H4 (cell line): Measurements from ENCODE around the gene LRRC8B. TPM values are rescaled to one million over a fixed set of nuclear protein-coding genes. Genes with fewer than 3 reads are reported as not detected.
"Not testable (repeated sequence)": the region's sequence is repeated elsewhere in the genome, so short reads cannot be mapped to it uniquely, and the experiment has no call there.

ENCODE experiments used
- DNase-seq: peaks from one replicate; pipeline ENCODE4 v3.0.0-alpha.2; 2015; ENCODE audit warnings: low spot score
- total RNA-seq: library from RNA; depleted of rRNA; stranded (reverse); fragments of >200 nt; shearing (Covaris generic); gene quantifications from 2 replicates; pipeline ENCODE4 v1.2.3, GENCODE V29; 2014

Gene LRRC8B
- total RNA-seq, 1 experiment from 2014 or later, result 2.4 TPM

DNA sequence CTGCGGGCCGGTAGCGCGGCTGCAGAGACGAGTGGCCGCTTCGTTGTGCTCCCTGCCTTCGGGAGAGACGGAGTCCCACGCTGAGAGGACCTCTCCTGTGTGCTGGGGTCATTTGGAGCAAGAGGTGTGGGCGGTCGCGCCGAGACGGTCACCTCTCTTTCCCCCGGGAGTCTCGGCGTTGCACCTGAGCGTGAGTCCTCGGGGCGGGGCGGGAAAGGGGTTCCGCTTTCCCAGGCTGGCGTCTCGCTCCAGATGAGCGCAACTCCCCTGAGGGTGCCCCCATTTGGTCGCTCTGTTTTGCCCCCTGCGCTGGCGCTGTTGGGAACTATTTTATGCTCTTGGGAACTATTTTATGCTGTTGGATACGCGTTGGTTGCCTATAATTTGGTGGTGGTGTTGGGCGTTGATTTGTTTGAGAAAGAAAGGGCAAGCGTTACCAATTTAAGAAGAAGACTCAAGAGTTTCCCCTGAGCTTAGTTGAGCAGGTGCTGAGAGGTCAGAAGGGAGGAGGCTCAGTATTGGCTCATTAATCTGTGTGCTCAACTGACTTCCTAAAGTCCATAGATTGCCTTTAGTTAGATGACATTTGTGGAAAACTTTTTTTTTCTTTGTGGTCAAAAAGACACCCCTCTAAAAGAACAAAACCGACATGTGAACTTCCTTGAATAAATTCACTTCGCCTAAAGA, 683 bp downstream of the LRRC8B start:
- DNase-seq, result no peak

DNA sequence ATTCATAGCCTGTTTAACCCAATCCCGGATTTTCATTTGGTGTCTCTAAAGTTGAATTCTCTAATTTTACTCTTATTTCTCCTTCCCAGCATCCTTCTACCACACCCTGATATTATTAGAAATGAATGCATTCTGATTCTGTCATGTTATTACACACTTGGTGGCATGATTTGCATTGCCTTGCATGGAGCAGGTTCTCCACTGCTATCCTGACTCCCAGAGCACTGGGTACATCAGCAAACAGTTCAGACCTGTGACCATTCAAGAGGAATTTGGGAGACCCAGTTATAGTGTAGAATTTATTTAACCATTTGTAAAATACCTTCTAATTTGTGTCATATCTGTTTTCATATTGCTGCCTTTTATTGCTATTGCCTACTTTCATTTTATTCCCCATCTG, 2.6 kb downstream of the LRRC8B start:
- DNase-seq, result no peak

DNA sequence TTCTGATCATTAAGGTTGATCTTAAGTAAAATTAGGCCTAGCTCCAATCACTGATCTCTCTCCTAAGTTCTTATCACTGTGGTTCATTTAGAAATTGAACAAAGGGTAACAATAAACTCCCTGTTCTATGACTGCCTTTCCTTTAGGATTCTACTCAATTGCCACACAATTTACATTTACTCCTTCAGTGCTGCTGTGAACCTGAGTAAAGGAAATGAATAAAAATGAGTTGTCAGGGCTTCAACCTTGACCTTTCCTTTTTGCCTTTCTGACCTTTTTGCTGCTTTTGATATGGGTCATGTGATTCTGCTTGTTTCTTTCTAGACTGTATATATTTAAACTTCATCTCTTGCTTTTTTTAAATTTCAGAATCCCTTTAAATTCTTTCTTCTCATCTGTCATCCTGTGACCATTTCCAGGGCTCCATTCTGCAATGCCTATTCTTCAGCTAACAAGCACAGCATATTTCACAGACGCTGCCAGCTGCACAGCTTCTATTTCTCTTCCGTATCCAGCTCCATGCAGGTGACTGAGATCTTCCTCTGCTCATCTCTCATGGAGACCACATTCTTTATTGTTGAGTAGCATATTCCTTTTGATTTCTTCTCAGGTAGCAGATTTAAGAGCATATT, 3.2 kb downstream of the LRRC8B start:
- DNase-seq, result no peak

DNA sequence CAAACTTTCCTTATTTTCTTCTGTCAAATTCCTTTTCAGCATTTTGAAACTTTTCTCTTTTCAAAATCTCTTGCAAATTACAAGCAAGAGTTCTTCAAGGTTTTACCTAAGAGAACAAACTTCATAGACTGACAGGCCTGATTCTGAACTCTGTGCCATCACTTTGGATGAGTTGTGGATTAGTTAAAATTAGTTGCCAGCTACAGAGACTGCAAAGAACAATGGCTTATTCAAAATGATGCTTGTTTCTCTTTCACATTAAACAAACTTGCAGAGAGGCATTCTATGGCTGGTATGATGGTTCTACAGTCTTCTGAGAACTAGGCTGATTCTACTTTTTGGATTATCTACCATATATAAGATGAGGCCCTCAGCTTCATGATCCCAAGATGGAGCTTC, 3.8 kb downstream of the LRRC8B start:
- DNase-seq, result no peak

DNA sequence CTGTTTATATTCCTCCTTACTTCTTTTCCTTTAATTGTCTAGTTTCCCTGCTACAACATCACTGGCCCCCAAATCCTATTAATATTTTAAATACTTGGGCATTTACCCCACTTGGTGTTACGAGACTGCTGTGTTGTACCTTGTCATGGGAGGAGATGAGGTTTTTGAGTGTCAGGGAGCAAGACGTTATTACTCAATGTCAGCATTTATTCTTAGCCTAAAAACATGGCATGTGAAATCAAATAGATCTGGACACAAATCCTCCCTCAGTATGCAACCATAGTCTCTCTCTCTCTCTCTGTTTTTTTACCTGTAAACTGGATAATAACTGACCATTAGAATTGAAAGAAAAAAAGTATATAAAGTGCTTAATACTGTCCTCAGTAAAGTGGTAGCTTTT, 4.6 kb downstream of the LRRC8B start:
- no peak for DNase-seq

DNA sequence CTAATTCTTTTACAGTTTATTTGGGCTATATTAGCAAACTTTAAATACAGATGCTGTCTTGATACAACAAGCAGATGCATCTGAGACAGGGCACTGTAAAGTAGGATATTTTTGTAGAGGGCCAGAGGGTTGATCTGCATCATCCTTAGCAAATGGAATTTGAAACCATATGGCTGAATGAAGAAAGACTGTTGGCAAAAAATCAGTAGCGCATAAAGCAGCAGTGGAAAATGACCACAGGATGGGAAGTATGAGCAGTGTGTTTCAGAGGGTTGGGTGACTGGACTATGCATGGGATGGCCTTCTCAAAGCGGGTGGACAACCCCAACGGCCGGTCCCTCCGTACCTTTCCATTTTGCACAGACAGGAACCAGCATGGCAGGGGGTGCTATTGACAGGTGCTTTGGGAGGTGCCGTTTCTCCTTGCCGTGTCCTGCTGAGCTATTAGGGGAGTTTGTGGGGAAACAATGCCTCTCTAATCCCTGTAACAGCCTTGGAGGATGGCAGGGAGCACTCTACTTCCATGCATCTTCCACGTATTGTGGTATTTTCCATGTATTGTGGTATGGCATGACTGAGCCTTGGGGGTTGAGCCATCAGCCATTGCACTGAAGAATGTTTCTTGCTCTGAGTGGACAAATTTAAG, 5.9 kb downstream of the LRRC8B start:
- DNase-seq, result no peak

DNA sequence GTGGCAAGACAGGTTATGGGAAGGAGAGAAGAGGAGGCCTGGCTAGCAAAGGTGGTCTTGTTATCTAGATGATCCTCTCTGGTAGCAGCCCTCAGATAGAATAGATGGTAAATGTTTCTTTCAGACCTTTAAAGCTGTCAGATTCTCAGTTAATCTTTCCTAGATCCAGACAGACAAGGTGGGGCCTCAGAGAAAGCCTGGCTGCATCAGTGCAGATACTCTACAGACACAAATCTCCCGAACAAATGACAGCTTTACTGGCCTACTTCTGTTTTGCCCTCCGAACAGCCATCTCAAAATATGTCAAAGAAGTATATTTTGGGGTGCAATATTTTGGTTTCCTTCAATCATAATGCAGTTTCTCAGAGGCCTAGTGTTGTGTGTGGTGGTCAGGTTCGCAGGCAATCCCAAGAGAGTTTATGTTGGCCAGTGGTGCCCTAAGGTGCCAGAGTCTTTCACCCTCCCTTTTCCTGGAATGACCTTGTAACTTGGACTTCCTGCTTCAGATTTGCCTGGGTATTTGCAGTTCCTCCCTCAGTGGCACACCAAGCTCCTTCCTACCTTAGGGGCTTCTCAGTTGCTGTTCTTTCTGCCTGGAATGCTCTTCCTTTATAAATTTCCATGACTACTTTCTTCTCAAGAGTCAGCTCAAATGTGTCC, 7.0 kb downstream of the LRRC8B start:
- no peak for DNase-seq

DNA sequence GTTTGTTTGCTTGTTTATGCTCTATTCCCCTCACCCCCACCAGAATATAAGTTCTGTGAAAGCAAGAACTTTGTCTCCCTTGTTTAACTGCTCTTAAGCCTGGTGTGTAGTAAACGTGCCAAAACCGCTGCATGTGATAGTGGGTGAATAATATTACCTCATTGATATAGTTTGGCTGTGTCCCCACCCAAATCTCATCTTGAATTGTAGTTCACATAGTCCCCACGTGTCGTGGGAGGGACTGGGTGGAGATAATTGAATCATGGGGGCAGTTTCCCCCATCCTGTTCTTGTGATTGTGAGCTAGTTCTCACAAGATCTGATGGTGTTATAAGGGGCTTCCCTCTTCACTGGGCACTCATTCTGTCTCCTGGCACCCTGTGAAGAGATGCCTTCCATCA, 7.6 kb downstream of the LRRC8B start:
- no peak for DNase-seq

DNA sequence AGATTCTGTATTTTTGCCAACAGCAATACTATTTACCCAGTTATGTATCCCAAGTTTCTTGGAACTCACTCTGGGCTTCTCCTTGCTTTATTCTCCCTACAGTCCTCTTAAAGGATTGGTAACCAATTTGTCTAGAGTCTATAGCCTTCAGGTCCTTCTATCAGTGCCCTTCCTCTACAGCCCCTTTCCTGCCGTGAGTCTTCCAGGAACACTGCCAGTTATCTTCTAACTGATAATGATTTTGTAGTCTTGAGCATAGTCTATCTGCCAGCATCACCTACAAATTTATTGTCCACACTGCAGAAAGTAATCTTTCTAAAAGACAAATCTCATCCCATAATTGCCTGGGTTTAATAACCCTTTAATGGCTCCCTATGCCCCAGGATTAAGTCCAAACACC, 8.2 kb downstream of the LRRC8B start:
- no peak for DNase-seq

DNA sequence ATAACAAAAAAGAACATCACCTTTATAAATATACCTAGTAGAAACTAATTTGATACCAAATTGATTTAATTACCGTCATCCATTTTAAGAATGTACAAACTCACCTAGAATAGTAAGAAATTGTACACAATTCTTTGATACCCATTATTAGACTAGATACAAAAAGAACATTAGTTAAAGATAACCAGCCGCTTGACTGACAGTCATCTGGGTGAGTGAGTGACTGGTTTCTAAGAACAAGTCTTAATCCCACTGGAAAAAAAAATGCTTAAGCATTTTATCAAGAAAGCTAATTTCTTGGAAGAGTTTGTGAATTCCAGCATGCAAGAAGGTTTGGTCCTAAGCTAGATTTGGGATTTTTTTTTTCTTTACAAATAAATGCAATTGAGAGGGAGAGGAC, 10.9 kb downstream of the LRRC8B start:
- DNase-seq, result no peak

DNA sequence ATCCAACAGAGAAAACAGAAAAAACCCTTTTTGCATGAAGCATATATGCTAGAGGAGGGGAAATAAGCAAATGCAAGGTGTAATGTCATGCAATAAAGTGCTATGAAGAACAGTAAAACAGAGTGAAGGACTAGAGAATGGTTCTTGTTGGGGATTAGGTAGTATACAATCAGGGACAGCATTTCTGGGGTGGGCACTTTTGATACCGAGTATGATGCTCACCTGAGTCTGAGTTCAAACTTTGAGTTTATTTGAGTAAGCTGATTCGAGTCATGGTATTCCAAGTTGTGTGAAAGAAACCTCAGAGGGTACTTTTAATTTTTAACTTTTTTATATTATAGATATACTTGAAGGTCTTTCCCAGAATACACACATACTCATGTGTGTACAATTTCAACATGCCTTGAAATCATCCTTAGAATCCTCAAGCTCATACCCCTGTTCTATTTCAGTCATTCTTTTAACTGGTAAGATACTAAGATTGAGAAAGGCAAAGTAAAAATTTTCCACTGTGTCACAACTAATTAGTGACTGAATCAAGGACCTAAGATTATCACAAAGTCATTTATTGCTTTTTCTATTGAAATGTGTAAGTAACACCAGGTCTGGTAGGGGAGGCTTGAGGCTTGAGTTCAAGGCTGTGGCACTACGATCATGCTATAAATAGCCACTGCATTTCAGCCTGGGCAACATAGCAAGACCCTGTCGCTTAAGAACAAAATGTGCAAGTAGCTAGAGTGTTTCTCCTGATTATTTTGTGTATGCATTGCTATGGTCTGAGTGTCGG, 12.1 kb downstream of the LRRC8B start:
- DNase-seq, result no peak

DNA sequence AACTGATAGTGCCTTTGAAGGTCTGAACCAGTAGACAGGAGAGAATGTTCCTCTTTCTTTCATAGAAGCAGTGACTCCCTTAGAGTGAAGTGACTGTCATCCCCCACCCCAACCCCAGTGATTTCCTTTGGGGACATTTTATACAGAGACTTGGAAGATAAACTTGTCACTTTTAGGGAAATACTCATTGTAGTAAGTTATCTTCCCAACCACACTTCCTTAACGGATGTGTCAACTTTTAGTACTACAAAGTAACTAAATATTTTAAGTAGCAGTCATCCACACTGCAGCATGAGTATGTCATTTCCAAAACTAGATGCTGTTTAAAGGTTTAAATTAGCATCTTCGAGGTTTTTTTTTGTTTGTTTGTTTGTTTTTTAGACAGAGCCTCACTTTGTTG, 13.7 kb downstream of the LRRC8B start:
- no peak for DNase-seq

DNA sequence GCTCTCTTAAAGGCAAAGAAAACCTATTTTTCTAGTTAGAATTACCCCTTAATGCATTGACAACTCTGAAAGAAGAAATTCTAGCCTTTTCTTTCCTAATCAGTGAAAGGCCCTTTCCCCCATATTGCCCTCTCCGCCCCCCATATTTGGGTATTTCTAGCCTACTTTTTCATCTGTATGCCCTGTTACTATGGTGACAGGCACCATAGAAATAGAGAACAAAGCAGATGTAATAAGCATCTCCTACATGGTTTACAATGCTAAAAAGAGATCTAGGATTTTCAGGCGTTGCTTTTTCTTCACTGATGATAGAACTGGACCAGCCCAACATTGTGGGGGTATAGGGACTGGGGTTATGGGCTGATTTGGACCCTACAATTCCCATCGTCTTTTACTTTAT, 14.5 kb downstream of the LRRC8B start:
- DNase-seq, result no peak

DNA sequence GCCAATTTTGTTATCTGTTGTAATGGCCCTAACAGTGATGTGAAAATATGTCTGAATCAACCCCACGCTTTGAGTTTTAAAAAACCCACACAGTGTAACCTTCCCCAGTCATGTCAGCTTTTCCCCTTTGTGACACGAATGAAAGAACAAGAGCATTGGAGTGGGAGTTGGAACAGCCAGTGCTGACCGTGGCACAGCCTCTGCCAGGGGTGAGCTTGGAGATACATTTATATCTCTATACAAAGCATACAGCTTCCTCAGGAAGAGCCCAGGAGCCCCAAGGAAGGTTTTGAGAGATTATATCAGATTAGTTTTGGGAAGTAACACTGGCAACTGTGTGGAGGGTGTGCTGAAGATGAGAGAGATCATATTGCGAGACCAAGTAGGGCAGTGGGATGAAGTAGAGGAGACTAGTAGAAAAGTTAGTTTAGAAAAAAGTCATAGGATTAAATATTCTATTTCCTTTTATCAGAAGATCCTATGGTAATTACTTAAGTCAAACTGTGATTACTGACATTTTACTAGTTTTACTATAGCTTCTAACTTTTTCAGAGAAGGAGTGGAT, 15.9 kb downstream of the LRRC8B start:
- no peak for DNase-seq

DNA sequence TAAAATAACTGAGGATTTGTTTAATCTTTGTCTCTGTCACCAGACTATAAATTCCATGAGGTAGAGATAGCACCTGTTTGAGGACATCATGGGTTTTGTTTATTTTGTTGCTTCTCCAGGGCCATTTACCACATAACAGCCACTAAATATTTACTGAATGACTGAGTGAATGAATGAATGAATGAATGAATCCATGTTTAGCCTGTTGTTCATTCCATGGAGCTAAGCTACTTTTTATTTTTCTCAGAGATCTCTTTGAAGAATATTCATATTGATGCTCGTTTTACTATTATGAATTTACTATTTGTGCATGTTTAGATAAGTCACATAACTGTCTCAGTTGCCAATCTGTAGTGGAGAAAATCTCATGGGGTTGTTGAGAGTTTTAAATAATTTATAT, 17.7 kb downstream of the LRRC8B start:
- no peak for DNase-seq

DNA sequence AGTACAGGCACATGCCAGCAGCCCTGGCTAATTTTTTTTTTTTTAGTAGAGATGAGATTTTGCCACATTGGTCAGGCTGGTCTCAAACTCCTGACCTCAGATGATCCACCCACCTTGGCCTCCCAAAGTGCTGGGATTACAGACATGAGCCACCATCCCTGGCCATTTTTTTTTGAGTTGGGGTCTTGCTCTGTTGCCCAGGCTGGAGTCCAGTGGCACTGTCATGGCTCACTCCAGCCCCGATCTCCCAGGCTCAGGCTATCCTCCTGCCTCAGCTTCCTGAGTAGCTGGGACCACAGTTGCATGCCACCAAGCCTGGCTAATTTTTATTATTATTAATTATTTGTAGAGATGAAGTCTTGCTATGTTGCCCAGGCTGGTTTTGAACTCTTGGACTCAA, 19.0 kb downstream of the LRRC8B start:
- not testable (repeated sequence) for DNase-seq

DNA sequence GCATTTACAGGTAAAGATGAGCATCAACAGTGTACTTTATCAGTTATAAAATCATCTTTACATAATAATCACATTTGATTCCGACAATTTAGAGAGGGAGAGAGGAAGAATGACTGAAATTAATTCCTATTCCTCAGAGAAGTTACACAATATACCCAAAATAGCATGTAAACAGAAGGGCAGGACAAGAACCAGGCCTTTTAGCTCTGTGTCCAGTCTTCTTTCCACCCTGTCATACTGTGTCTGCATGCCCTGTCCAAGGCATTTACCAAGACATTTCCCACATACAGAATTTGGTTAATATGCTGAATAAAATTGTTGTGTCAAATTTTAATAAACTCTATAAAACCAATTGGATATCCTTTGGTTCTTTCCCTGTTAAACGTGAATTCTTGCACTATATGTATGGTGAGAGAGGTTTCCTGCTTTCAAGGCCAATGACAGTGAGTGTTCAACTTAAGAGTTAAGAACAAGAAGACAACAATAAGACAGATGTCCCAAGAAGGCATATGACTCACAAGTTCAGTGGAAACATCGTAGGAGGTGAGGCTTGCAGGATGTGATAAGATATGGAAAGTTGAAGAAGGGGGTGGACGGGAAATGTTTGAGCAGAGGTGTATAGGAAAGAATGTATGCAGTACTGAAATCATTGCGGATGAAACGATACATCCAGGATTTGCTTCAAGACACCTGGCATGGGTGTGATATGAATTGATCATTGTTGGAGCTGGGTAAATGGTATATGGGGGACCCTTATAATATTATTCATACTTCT, 20.8 kb downstream of the LRRC8B start:
- no peak for DNase-seq

DNA sequence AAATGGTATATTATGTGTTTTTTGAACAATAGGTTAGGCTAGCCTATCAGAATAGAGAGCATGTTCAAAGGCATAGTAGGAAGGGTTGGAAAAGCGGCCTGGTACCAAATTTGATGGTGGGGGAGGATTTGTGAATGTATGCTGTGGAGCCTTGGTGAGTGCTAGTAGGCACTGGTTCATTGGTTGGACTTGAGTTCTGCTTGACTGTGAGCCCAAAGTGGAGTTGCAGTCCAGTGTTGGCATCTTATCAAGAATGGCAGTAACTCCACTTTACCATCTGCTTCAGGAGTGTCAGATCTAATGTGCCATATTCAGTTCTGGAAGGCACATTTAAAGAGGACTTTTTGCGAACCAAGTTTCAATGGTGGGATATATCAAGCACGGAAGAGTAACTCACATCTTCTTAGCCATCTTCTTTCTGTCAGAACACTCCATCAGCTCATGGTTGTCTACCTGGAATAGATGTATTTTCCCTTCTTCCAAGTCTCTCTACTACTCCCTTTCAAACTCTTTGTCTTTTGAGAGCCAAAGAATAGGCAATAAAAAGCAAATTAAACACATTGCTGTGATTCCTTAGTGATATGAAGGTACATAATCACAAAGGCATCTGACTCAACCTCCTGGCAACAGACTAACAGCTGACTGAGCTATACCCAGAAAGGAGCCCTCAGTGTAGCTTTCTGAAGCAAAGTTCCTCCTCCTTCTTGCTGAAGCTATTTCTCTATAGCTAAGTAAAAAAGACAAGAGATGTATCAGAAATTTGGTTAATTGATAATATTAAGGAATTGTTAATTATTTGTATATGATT, 21.7 kb downstream of the LRRC8B start:
- DNase-seq, result no peak

DNA sequence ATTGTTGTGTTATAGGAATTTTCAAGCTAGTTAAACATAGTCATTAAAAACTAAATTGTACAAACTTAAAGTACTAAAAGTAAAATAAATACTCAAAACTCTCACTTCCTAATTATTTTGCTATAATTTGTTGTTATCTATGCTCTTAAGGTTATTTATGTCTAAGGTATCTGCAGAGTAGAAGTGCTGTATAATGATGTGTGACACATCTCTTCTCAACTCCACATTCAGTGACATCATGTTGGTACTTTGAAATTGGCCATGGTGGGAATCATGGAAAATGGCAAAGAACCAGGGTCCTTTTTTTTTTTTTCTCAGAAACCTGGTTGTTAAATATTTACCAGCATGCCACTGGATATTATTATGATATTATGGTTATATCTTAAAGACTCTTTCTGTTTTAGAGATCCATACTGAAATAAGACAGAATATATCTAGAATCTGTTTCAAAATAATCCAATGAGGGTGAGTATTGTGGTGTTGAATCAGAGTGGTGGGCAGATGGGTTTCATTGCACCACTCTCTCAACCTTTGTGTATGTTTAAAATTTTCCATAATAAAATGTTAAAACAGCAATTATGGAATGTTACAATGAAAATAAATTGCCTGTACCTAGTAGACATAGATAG, 22.4 kb downstream of the LRRC8B start:
- no peak for DNase-seq
